Neural cell (in vitro differentiated cells): Measurements from ENCODE around the gene METTL26. TPM values are rescaled to one million over a fixed set of nuclear protein-coding genes. Genes with fewer than 3 reads are reported as not detected.

ENCODE experiments used
- H2AFZ ChIP-seq: fragments of 200-600, 300-800 bp; sonication (generic), shearing (Covaris generic); 2 replicates; pipeline ENCODE4 v1.6.0; 2014; ENCODE audit warnings: low read depth, mild to moderate bottlenecking, antibody characterized with exemption, low read length, moderate library complexity
- H3F3A ChIP-seq: fragments of 200-600 bp; shearing (Covaris generic); 2 replicates; pipeline ENCODE4 v1.6.1; 2016; ENCODE audit warnings: mild to moderate bottlenecking, moderate library complexity, mixed read lengths, antibody characterized with exemption, low read length; ENCODE audit not compliant: insufficient read depth, poor library complexity, severe bottlenecking
- H3K27ac ChIP-seq: fragments of 200-600, 300-800 bp; sonication (generic), shearing (Covaris generic); 2 replicates; pipeline ENCODE4 v1.5.1; 2014; ENCODE audit warnings: mild to moderate bottlenecking, low read length, moderate library complexity
- H3K27me3 ChIP-seq: fragments of 300-800, 200-600 bp; sonication (generic), shearing (Covaris generic); 2 replicates; pipeline ENCODE4 v1.6.0; 2014; ENCODE audit warnings: mild to moderate bottlenecking, low read depth, low read length, moderate library complexity; ENCODE audit not compliant: insufficient read depth
- H3K36me3 ChIP-seq: fragments of 300-800, 200-600 bp; sonication (generic), shearing (Covaris generic); 2 replicates; pipeline ENCODE4 v1.5.1; 2014; ENCODE audit warnings: mild to moderate bottlenecking, antibody characterized with exemption, low read length, moderate library complexity; ENCODE audit not compliant: insufficient read depth
- H3K4me2 ChIP-seq: fragments of 300-800, 200-600 bp; sonication (generic), shearing (Covaris generic); 2 replicates; pipeline ENCODE4 v1.6.0; 2014; ENCODE audit warnings: mild to moderate bottlenecking, low read length
- H3K4me3 ChIP-seq: fragments of 300-800, 200-600 bp; sonication (generic), shearing (Covaris generic); 2 replicates; pipeline ENCODE4 v1.5.1; 2014; ENCODE audit warnings: mild to moderate bottlenecking, low read length, moderate library complexity
- H3K79me2 ChIP-seq: fragments of 200-600 bp; shearing (Covaris generic); replicated peaks from 2 replicates; pipeline ENCODE4 v1.6.0; 2014; ENCODE audit warnings: mild to moderate bottlenecking, low read length, moderate library complexity; ENCODE audit not compliant: insufficient read depth
- H3K9ac ChIP-seq: fragments of 300-800, 200-600 bp; sonication (generic), shearing (Covaris generic); 2 replicates; pipeline ENCODE4 v1.6.1; 2016; ENCODE audit warnings: mild to moderate bottlenecking, low read length, mixed read lengths
- H3K9me2 ChIP-seq: fragments of 200-600 bp; shearing (Covaris generic); 2 replicates; pipeline ENCODE4 v1.6.1; 2016; ENCODE audit warnings: mild to moderate bottlenecking, low read length, mixed read lengths; ENCODE audit not compliant: insufficient read depth
- H3K9me3 ChIP-seq: fragments of 200-600, 300-800 bp; sonication (generic), shearing (Covaris generic); 2 replicates; pipeline ENCODE4 v1.6.1; 2016; ENCODE audit warnings: mild to moderate bottlenecking, mixed run types, low read length, moderate library complexity, mixed read lengths
- H4K20me1 ChIP-seq: fragments of 200-600 bp; shearing (Covaris generic); 2 replicates; pipeline ENCODE4 v1.6.1; 2016; ENCODE audit warnings: mild to moderate bottlenecking, mixed run types; ENCODE audit not compliant: insufficient read depth
- EP300 ChIP-seq: fragments of 450-650 bp; conservative IDR thresholded peaks from 2 replicates; pipeline ENCODE4 v1.6.1; 2014; ENCODE audit warnings: antibody characterized with exemption, mild to moderate bottlenecking, moderate library complexity; ENCODE audit not compliant: poor library complexity, severe bottlenecking
- EZH2 ChIP-seq: fragments of 200-600, 300-800 bp; shearing (Covaris generic), sonication (generic); IDR thresholded peaks from 2 replicates; pipeline ENCODE4 v1.6.1; 2014; ENCODE audit warnings: antibody characterized with exemption, low read length, borderline replicate concordance, mild to moderate bottlenecking; ENCODE audit not compliant: insufficient read depth, poor library complexity, severe bottlenecking
- MXI1 ChIP-seq: fragments of 450-650 bp; conservative IDR thresholded peaks from 2 replicates; pipeline ENCODE4 v1.6.1; 2014; ENCODE audit warnings: antibody characterized with exemption, mild to moderate bottlenecking; ENCODE audit not compliant: poor library complexity, severe bottlenecking
- POLR2AphosphoS5 ChIP-seq: IDR thresholded peaks from 2 replicates; pipeline ENCODE4 v1.6.1; 2012
- RAD21 ChIP-seq: fragments of 450-650 bp; conservative IDR thresholded peaks from 2 replicates; pipeline ENCODE4 v1.6.1; 2014; ENCODE audit warnings: antibody characterized with exemption, mild to moderate bottlenecking, moderate library complexity
- SMC3 ChIP-seq: fragments of 450-650 bp; conservative IDR thresholded peaks from 2 replicates; pipeline ENCODE4 v1.6.1; 2014; ENCODE audit warnings: antibody characterized with exemption, mild to moderate bottlenecking, moderate library complexity; ENCODE audit not compliant: poor library complexity
- TAF1 ChIP-seq: IDR thresholded peaks from 2 replicates; pipeline ENCODE4 v1.6.1; 2012; ENCODE audit warnings: low read depth
- polyA plus RNA-seq: library from polyadenylated mRNA; depleted of rRNA; stranded (reverse); fragments of >200 nt; gene quantifications from 2 replicates; pipeline ENCODE4 v1.2.3, GENCODE V29; 2014
- TF ChIP-seq, protein P1 (sequence below): IDR thresholded peaks from 2 replicates; pipeline ENCODE4 v1.6.1; 2012; ENCODE audit warnings: borderline replicate concordance
- TF ChIP-seq, protein P2 (sequence below): fragments of 450-650 bp; IDR thresholded peaks from 2 replicates; pipeline ENCODE4 v1.5.1; 2014; ENCODE audit warnings: antibody characterized with exemption, mild to moderate bottlenecking, moderate library complexity; ENCODE audit not compliant: poor library complexity, severe bottlenecking

The METTL26 gene
- polyA plus RNA-seq, 1 donor from 2014 or later: 127 TPM

DNA sequence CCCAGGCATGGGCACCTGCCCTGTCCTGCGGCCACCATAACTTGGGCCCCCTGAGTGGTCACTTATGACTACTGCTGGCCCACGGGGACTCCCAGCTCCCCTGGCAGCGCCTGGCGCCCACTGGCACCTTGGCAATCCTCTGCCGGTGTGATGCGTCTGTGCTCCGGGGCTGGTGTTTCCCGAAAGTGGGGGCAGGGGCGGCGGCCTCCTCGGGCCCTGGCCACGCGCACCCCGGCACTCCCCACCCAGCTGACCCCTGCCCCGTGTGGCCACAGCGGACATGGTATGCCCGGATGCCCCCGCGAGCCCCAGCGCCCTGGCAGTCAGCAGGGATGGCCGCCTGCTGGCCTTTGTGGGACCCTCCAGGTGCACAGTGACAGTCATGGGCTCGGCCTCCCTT, 21.4 kb upstream of the METTL26 start:
- Histone ChIP-seq H3K27ac (no peak overlapping the region), H4K20me1 (no peaks in the 10 kb centered on the region), H3K4me3 (no peak overlapping the region), H3K79me2 (no peaks in the 10 kb centered on the region), H3K9ac (no peak overlapping the region), H3F3A (no peaks in the 10 kb centered on the region), H3K9me3 (no peaks in the 10 kb centered on the region), H3K4me2 (no peak overlapping the region), H2AFZ (no peak overlapping the region), H3K9me2 (no peaks in the 10 kb centered on the region), H3K36me3 (no peaks in the 10 kb centered on the region), H3K27me3 (no peaks in the 10 kb centered on the region)
- TF ChIP-seq EP300 (no peak), EZH2 (no peak), MXI1 (no peak), POLR2AphosphoS5 (no peak), SMC3 (no peak), RAD21 (no peak), TAF1 (no peak)
- TF ChIP-seq, protein P1, sequence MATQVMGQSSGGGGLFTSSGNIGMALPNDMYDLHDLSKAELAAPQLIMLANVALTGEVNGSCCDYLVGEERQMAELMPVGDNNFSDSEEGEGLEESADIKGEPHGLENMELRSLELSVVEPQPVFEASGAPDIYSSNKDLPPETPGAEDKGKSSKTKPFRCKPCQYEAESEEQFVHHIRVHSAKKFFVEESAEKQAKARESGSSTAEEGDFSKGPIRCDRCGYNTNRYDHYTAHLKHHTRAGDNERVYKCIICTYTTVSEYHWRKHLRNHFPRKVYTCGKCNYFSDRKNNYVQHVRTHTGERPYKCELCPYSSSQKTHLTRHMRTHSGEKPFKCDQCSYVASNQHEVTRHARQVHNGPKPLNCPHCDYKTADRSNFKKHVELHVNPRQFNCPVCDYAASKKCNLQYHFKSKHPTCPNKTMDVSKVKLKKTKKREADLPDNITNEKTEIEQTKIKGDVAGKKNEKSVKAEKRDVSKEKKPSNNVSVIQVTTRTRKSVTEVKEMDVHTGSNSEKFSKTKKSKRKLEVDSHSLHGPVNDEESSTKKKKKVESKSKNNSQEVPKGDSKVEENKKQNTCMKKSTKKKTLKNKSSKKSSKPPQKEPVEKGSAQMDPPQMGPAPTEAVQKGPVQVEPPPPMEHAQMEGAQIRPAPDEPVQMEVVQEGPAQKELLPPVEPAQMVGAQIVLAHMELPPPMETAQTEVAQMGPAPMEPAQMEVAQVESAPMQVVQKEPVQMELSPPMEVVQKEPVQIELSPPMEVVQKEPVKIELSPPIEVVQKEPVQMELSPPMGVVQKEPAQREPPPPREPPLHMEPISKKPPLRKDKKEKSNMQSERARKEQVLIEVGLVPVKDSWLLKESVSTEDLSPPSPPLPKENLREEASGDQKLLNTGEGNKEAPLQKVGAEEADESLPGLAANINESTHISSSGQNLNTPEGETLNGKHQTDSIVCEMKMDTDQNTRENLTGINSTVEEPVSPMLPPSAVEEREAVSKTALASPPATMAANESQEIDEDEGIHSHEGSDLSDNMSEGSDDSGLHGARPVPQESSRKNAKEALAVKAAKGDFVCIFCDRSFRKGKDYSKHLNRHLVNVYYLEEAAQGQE: no peak
- TF ChIP-seq, protein P2, sequence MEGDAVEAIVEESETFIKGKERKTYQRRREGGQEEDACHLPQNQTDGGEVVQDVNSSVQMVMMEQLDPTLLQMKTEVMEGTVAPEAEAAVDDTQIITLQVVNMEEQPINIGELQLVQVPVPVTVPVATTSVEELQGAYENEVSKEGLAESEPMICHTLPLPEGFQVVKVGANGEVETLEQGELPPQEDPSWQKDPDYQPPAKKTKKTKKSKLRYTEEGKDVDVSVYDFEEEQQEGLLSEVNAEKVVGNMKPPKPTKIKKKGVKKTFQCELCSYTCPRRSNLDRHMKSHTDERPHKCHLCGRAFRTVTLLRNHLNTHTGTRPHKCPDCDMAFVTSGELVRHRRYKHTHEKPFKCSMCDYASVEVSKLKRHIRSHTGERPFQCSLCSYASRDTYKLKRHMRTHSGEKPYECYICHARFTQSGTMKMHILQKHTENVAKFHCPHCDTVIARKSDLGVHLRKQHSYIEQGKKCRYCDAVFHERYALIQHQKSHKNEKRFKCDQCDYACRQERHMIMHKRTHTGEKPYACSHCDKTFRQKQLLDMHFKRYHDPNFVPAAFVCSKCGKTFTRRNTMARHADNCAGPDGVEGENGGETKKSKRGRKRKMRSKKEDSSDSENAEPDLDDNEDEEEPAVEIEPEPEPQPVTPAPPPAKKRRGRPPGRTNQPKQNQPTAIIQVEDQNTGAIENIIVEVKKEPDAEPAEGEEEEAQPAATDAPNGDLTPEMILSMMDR: no peak

DNA sequence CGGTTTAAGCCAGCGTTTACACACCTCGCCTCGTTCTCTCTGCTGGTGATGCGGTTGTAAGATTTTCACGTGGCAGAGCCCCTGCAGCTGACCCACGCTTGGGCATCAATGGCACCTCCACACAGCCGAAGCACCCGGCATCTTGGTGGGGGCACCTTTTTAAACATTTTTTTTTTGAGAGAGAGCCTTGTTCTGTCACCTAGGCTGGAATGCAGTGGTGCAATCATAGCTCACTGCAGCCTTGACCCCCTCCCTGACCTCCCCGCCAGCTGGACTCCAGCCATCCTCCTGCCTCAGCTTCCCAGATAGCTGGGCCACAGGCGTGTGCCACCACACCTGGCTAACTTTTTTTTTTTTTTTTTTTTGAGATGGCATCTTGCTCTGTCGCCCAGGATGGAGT, 17.9 kb upstream of the METTL26 start:
- no peaks in the 10 kb centered on the region for H3K36me3 ChIP-seq
- TF ChIP-seq TAF1 (no peak), EZH2 (no peak), SMC3 (no peak), MXI1 (no peak), EP300 (no peak), POLR2AphosphoS5 (no peak), RAD21 (no peak)
- TF ChIP-seq, protein P1: no peak
- TF ChIP-seq, protein P2: no peak

More for the DNA sequence above, 17.9 kb upstream of the METTL26 start:
- Histone ChIP-seq H4K20me1 (no peaks in the 10 kb centered on the region), H3K9me2 (no peaks in the 10 kb centered on the region), H3K27me3 (no peaks in the 10 kb centered on the region), H3K79me2 (no peaks in the 10 kb centered on the region), H3F3A (no peaks in the 10 kb centered on the region), H3K9me3 (no peaks in the 10 kb centered on the region), H3K4me2 (no peak overlapping the region), H3K27ac (no peak overlapping the region), H3K9ac (no peak overlapping the region), H3K4me3 (no peak overlapping the region), H2AFZ (no peak overlapping the region)
